Panc1 (cell line): ENCODE measurements around the gene CEP128. TPM values are rescaled to one million over a fixed set of nuclear protein-coding genes. Genes with fewer than 3 reads are reported as not detected.

Experiments used
- ATAC-seq: fragments of 200-7000 bp; cut with Tn5 transposase; 2 replicates; pipeline ENCODE4 v1.9.1; 2020; ENCODE audit warnings: mild to moderate bottlenecking, moderate library complexity
- BruUV-seq: library from RNA; stranded (reverse); fragments of 400-500 nt; replicated peaks from 2 replicates; lab custom pipeline; 2021; lab: Mats Ljungman, UMichigan
- CTCF ChIA-PET: fragments of 300-600 bp; sonication (Branson Sonifier 250); formaldehyde crosslinking; loops from one replicate; lab custom pipeline; 2022; ENCODE audit warnings: antibody characterized with exemption; lab: Charles Lee
- POLR2A ChIA-PET: fragments of 300-600 bp; sonication (Branson Sonifier 250); formaldehyde crosslinking; loops from one replicate; lab custom pipeline; 2022; ENCODE audit warnings: antibody characterized with exemption; lab: Charles Lee
- DNase-seq: peaks from one replicate; pipeline ENCODE4 v3.0.0-alpha.2; 2010; ENCODE audit warnings: low read depth, low spot score
- H3K27ac ChIP-seq: 2 replicates; pipeline ENCODE4 v1.5.1; 2011; ENCODE audit warnings: mild to moderate bottlenecking, low read length, inconsistent platforms
- H3K27me3 ChIP-seq: fragments of 200-500 bp; sonication (Bioruptor generic); 2 replicates; pipeline ENCODE4 v1.6.0; 2014; ENCODE audit warnings: low read length, inconsistent platforms; ENCODE audit not compliant: control insufficient read depth, insufficient read depth
- H3K36me3 ChIP-seq: fragments of 200-500 bp; sonication (Bioruptor generic); 2 replicates; pipeline ENCODE4 v1.5.1; 2014; ENCODE audit warnings: inconsistent platforms, mild to moderate bottlenecking, low read length, moderate library complexity; ENCODE audit not compliant: control insufficient read depth, insufficient read depth
- H3K4me1 ChIP-seq: 2 replicates; pipeline ENCODE4 v1.5.1; 2011; ENCODE audit warnings: inconsistent platforms, mild to moderate bottlenecking, low read length, moderate library complexity; ENCODE audit not compliant: control insufficient read depth, insufficient read depth
- H3K4me3 ChIP-seq, 2 experiments: 2 replicates each; pipeline ENCODE4 v1.5.1; 2011 to 2012; ENCODE audit warnings: low read depth in 2 of 2, low read length in 2 of 2, mild to moderate bottlenecking in 2 of 2, inconsistent platforms in 1 of 2, moderate library complexity in 1 of 2
- H3K9me3 ChIP-seq: fragments of 200-500 bp; sonication (Bioruptor generic); 2 replicates; pipeline ENCODE4 v1.5.1; 2014; ENCODE audit warnings: low read depth, mild to moderate bottlenecking, inconsistent platforms, low read length, moderate library complexity; ENCODE audit not compliant: control insufficient read depth, insufficient read depth
- POLR2AphosphoS5 ChIP-seq: IDR thresholded peaks from 2 replicates; pipeline ENCODE4 v1.6.1; 2012; ENCODE audit warnings: mild to moderate bottlenecking, low read depth, low read length, moderate library complexity
- SIN3A ChIP-seq: IDR thresholded peaks from 2 replicates; pipeline ENCODE4 v1.6.1; 2012; ENCODE audit warnings: low read depth, mild to moderate bottlenecking, low read length, moderate library complexity, borderline replicate concordance; ENCODE audit not compliant: insufficient read depth
- TCF7L2 ChIP-seq: IDR thresholded peaks from 2 replicates; pipeline ENCODE4 v1.6.1; 2011; ENCODE audit warnings: mild to moderate bottlenecking, low read depth, low read length, inconsistent platforms
- in situ Hi-C: cut with HindIII; loops from 2 replicates; pipeline ENCODE4 v1.10.0; 2016; ENCODE audit warnings: low sequenced_read_pairs, low pct_unique_long_range_greater_than_20kb
- intact Hi-C: fragments of 100-400 bp; cut with micrococcal nuclease; formaldehyde crosslinking; loops from one replicate; pipeline ENCODE4 v1.10.0; 2022; ENCODE audit not compliant: unreplicated experiment
- total RNA-seq: library from RNA; stranded (reverse); gene quantifications from one replicate; pipeline ENCODE4 v1.2.1, GENCODE V29; 2021; ENCODE audit not compliant: unreplicated experiment
- TF ChIP-seq, protein P1 (sequence below), 2 experiments: IDR thresholded peaks; 2 replicates each; pipeline ENCODE4 v1.6.1; 2011 to 2012; ENCODE audit warnings: low read depth in 2 of 2, control low read depth in 1 of 2, low read length in 1 of 2, mild to moderate bottlenecking in 1 of 2, moderate library complexity in 1 of 2; ENCODE audit not compliant: insufficient read depth in 1 of 2
- TF ChIP-seq, protein P2 (sequence below): fragments of 450-650 bp; IDR thresholded peaks from 2 replicates; pipeline ENCODE4 v1.5.1; 2017; ENCODE audit warnings: mild to moderate bottlenecking

Gene CEP128
- total RNA-seq, 1 experiment from 2014 or later: 9.3 TPM

DNA sequence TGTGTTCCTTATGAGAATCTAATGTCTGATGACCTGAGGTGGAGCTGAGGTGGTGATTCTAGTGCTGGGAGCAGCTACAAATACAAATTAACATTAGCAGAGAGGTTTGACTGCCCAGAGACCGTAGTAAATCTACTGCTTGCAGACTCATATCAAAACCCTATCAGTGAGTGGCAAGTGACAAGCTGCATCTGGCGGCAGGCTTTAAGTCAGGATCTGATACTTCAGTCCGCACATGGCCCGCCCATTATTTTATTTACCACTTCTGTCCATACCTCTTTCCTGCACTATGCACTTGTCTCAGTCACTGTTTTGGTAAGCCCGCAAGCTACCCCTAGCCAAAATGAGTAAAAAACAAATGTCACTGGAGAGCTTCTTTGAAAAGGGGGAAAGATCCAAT lies 11.4 kb downstream of the CEP128 start:
- CTCF ChIA-PET: no interaction called here
- ATAC-seq (no peak), DNase-seq (no peak)
- Histone ChIP-seq H3K27me3 (no peaks in the 10 kb centered on the region), H3K36me3 (no peaks in the 10 kb centered on the region; the same call in 1 of the 2 replicates), H3K9me3 (no peaks in the 10 kb centered on the region), H3K4me3 (no peak overlapping the region), H3K4me1 (no peaks in the 10 kb centered on the region), H3K27ac (no peak overlapping the region)
- POLR2A ChIA-PET: no interaction called here
- intact Hi-C loops (no loop called here), in situ Hi-C loops (no loop called here)
- no TSS peak for BruUV-seq
- TF ChIP-seq TCF7L2 (no peak), SIN3A (no peak), POLR2AphosphoS5 (no peak)
- TF ChIP-seq, protein P1, sequence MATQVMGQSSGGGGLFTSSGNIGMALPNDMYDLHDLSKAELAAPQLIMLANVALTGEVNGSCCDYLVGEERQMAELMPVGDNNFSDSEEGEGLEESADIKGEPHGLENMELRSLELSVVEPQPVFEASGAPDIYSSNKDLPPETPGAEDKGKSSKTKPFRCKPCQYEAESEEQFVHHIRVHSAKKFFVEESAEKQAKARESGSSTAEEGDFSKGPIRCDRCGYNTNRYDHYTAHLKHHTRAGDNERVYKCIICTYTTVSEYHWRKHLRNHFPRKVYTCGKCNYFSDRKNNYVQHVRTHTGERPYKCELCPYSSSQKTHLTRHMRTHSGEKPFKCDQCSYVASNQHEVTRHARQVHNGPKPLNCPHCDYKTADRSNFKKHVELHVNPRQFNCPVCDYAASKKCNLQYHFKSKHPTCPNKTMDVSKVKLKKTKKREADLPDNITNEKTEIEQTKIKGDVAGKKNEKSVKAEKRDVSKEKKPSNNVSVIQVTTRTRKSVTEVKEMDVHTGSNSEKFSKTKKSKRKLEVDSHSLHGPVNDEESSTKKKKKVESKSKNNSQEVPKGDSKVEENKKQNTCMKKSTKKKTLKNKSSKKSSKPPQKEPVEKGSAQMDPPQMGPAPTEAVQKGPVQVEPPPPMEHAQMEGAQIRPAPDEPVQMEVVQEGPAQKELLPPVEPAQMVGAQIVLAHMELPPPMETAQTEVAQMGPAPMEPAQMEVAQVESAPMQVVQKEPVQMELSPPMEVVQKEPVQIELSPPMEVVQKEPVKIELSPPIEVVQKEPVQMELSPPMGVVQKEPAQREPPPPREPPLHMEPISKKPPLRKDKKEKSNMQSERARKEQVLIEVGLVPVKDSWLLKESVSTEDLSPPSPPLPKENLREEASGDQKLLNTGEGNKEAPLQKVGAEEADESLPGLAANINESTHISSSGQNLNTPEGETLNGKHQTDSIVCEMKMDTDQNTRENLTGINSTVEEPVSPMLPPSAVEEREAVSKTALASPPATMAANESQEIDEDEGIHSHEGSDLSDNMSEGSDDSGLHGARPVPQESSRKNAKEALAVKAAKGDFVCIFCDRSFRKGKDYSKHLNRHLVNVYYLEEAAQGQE (IDR thresholded peaks at IDR 0.05; ENCODE audit: insufficient read depth in 1 of 2, low read depth in 2 of 2, low read length in 1 of 2): no peak
- TF ChIP-seq, protein P2, sequence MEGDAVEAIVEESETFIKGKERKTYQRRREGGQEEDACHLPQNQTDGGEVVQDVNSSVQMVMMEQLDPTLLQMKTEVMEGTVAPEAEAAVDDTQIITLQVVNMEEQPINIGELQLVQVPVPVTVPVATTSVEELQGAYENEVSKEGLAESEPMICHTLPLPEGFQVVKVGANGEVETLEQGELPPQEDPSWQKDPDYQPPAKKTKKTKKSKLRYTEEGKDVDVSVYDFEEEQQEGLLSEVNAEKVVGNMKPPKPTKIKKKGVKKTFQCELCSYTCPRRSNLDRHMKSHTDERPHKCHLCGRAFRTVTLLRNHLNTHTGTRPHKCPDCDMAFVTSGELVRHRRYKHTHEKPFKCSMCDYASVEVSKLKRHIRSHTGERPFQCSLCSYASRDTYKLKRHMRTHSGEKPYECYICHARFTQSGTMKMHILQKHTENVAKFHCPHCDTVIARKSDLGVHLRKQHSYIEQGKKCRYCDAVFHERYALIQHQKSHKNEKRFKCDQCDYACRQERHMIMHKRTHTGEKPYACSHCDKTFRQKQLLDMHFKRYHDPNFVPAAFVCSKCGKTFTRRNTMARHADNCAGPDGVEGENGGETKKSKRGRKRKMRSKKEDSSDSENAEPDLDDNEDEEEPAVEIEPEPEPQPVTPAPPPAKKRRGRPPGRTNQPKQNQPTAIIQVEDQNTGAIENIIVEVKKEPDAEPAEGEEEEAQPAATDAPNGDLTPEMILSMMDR: no peak

DNA sequence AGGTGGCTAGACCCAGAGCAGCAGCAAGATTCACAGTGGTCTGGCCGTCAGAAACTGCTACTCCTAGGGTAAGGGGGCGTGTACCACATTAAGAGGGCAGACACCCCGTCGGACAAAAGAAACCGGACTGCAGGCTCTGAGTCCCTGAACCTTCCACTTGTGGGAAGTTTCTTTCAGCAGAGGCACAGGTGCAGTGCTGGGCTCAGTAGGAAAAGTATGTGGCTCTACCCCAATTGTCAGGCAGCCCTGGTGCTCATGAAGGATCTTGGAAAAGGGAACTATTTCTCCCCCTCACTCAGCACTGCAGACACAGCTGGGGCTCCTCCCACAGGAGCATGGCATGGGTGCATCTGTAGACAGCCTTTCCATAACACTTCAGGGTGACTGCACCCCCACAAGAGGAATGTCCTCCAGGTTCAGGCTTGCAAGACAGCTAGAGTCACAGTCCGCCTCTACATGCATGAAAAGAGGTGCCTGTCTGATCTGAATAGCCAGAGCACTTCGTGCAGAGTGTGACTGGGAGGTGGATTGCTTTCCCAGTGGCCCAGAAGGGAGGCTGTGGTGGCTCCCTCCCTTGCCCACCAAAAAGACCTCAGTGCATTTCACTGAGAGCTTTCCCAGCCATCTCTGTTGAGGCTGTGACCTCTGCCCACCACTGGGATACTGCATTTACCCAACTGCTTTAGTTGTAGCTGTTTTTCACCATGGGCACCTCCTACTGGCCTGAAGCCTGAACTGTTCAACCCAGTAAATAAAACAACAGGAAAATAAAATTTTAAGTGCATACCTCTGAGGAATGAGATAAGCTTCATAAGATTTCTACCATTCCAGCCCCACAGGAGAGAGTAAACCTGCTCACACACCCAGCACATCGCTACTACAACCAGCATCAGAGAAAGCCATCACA lies 14.2 kb downstream of the CEP128 start:
- Histone ChIP-seq H3K9me3 (no peaks in the 10 kb centered on the region), H3K36me3 (no peaks in the 10 kb centered on the region), H3K4me3 (no peak overlapping the region), H3K27ac (no peak overlapping the region), H3K4me1 (no peaks in the 10 kb centered on the region), H3K27me3 (no peaks in the 10 kb centered on the region)
- ChIA-PET POLR2A (no interaction called here), CTCF (no interaction called here)
- ATAC-seq (no peak), DNase-seq (no peak)
- intact Hi-C loops: no loop called here
- no TSS peak for BruUV-seq
- TF ChIP-seq, protein P2: 0 out of 2 replicates have a peak, but pooled peaks have one; percentile 11
- no peak for TF ChIP-seq SIN3A
- in situ Hi-C loops: no loop called here
